ENCODE data around the gene THNSL1. TPM values are rescaled to one million over a fixed set of nuclear protein-coding genes. Genes with fewer than 3 reads are reported as not detected.
"Not testable (repeated sequence)": the region's sequence is repeated elsewhere in the genome, so short reads cannot be mapped to it uniquely, and the experiment has no call there.

THNSL1 gene, protein sequence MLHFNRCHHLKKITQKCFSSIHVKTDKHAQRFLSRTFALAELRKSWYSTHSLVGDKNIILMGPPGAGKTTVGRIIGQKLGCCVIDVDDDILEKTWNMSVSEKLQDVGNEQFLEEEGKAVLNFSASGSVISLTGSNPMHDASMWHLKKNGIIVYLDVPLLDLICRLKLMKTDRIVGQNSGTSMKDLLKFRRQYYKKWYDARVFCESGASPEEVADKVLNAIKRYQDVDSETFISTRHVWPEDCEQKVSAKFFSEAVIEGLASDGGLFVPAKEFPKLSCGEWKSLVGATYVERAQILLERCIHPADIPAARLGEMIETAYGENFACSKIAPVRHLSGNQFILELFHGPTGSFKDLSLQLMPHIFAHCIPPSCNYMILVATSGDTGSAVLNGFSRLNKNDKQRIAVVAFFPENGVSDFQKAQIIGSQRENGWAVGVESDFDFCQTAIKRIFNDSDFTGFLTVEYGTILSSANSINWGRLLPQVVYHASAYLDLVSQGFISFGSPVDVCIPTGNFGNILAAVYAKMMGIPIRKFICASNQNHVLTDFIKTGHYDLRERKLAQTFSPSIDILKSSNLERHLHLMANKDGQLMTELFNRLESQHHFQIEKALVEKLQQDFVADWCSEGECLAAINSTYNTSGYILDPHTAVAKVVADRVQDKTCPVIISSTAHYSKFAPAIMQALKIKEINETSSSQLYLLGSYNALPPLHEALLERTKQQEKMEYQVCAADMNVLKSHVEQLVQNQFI
- polyA plus RNA-seq (2012; ENCODE audit: missing spikeins): 4.5 TPM

GRCh38 chr10:25016376-25017153 is at the start of gene THNSL1:
THNSL1 (plus strand) TSS chr10:25016612; CDS start chr10:25023224, 6,612 bp downstream.
- DNase-seq (ENCODE audit: insufficient read length) (peak; percentile 81), FAIRE-seq (peak; percentile 94)
- TF ChIP-seq TAF1 (IDR thresholded peaks at IDR 0.05; ENCODE audit: borderline replicate concordance, low read depth, low read length) (peak; percentile 66; the same call in 1 of the 2 replicates), POLR2A (IDR thresholded peaks at IDR 0.05; ENCODE audit: low read depth, low read length) (peak; percentile 92), POLR2AphosphoS5 (IDR thresholded peaks at IDR 0.05; ENCODE audit: low read depth, low read length) (peak; percentile 81; the same call in 1 of the 2 replicates)

GRCh38 chr10:24966962-24967481 is 49.4 kb upstream of the THNSL1 start:
- no peak for TF ChIP-seq TAF1 (IDR thresholded peaks at IDR 0.05; ENCODE audit: borderline replicate concordance, low read depth, low read length)
- TF ChIP-seq POLR2A (IDR thresholded peaks at IDR 0.05; ENCODE audit: low read depth, low read length): no peak
- TF ChIP-seq POLR2AphosphoS5 (IDR thresholded peaks at IDR 0.05; ENCODE audit: low read depth, low read length): no peak
- no peak for FAIRE-seq
- DNase-seq (ENCODE audit: insufficient read length): no peak

DNA sequence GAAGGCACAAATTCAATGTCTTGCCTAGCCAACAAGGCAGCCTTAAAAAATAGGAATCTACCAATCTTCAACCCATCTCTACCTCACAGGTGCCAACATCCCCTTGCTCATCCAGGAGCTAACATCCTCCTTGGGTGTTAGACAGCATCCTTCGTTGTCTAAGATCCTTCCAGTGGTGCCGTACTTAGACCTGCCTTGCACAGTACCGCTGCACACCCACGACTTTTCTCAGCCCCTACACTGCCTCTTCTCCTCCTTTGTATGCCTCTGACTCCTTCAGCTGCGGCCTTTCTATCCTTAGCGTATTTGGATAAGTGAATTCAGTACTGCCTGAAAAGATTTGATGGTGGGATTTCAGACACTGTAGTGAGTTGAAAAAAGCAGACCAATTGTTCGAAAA is 48.1 kb upstream of the THNSL1 start:
- FAIRE-seq (no peak), DNase-seq (ENCODE audit: insufficient read length) (no peak)
- TF ChIP-seq POLR2A (IDR thresholded peaks at IDR 0.05; ENCODE audit: low read depth, low read length): no peak

DNA sequence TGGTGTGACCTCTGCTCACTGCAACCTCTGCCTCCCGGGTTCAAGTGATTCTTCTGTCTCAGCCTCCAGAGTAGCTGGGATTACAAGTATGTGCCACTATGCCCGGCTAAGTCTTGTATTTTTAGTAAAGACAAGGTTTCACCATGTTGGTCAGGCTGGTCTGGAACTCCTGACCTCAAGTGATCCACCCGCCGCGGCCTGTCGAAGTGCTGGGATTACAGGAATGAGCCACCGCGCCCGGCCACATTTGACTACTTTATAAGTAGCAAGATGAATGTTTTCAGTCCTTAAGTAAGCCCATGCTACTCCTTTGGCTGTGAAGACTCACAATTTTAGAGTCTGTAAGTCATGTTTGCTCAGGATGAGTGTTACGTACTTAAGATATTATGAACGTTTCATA is 47.5 kb upstream of the THNSL1 start:
- not testable (repeated sequence) for FAIRE-seq; DNase-seq (ENCODE audit: insufficient read length)

- FAIRE-seq (no peak), DNase-seq (ENCODE audit: insufficient read length) (no peak)
- TF ChIP-seq TAF1 (IDR thresholded peaks at IDR 0.05; ENCODE audit: borderline replicate concordance, low read depth, low read length) (no peak), POLR2A (IDR thresholded peaks at IDR 0.05; ENCODE audit: low read depth, low read length) (no peak), POLR2AphosphoS5 (IDR thresholded peaks at IDR 0.05; ENCODE audit: low read depth, low read length) (no peak)
Observed at GRCh38 chr10:24969841-24970281, 46.6 kb upstream of the THNSL1 start.

DNA sequence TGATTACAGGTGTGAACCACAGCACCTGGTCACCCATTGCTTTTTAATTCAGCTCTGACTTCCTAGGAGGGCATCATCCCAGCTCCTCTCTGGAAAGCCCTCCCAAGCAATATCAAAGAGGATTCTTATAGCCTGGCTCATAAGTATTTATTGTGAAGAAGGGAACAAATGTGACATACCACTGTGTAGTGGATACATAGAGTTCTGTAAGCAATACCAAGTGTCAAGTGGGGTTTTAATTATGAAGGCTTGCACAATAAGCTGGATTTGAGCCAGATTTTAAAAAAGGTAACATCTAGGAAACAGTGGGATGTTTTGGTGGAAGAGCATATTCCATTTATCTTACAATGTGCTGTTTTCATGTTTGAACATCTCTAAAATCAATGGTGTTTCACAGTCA is 45.0 kb upstream of the THNSL1 start:
- TF ChIP-seq POLR2A (IDR thresholded peaks at IDR 0.05; ENCODE audit: low read depth, low read length) (no peak), POLR2AphosphoS5 (IDR thresholded peaks at IDR 0.05; ENCODE audit: low read depth, low read length) (no peak), TAF1 (IDR thresholded peaks at IDR 0.05; ENCODE audit: borderline replicate concordance, low read depth, low read length) (no peak)
- no peak for FAIRE-seq
- no peak for DNase-seq (ENCODE audit: insufficient read length)

DNA sequence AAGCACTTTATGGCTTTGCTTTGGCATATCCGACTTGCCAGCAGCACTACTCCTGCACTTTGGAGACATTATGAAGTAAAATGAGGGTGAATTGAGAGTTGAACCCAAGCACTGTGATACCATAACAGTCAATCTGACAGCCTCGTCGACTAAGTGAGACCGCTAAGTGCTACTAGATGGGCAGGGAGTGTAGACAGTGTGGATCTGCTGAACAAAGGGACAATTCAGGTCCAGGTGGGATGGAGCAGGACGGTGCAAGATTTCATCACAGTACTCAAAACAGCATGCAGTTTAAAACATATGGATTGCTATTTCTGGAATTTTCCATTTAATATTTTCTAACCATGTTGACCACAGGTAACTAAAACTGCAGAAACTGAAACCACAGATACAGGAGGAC is 43.2 kb upstream of the THNSL1 start:
- DNase-seq (ENCODE audit: insufficient read length): no peak
- FAIRE-seq: peak; percentile 17
- TF ChIP-seq TAF1 (IDR thresholded peaks at IDR 0.05; ENCODE audit: borderline replicate concordance, low read depth, low read length): no peak
- TF ChIP-seq POLR2A (IDR thresholded peaks at IDR 0.05; ENCODE audit: low read depth, low read length): no peak
- TF ChIP-seq POLR2AphosphoS5 (IDR thresholded peaks at IDR 0.05; ENCODE audit: low read depth, low read length): no peak

DNA sequence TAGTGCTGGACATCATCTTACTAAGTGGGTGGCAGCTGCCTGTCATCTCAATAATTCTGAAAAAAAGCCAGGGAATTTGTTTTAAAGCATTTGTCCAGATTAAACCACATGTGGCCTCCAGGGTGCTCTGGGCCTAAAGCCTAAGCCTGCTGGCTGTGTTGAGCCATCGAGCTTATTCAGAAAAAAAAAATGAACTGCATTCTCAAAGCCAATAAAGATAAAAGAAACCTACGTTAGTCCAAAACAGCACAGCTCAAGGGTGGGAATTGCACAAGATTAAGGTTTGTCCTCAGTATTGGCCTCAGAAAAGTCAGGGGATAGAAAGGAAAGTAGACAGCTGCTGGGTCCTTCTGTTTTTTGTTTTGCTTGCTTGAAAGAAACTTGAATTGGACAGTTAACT is 41.4 kb upstream of the THNSL1 start:
- FAIRE-seq (no peak), DNase-seq (ENCODE audit: insufficient read length) (no peak)
- TF ChIP-seq POLR2A (IDR thresholded peaks at IDR 0.05; ENCODE audit: low read depth, low read length) (no peak), POLR2AphosphoS5 (IDR thresholded peaks at IDR 0.05; ENCODE audit: low read depth, low read length) (no peak), TAF1 (IDR thresholded peaks at IDR 0.05; ENCODE audit: borderline replicate concordance, low read depth, low read length) (no peak)

GRCh38 chr10:24979685-24980084 is 36.7 kb upstream of the THNSL1 start:
- DNase-seq (ENCODE audit: insufficient read length): no peak
- TF ChIP-seq POLR2AphosphoS5 (IDR thresholded peaks at IDR 0.05; ENCODE audit: low read depth, low read length): no peak
- TF ChIP-seq TAF1 (IDR thresholded peaks at IDR 0.05; ENCODE audit: borderline replicate concordance, low read depth, low read length): no peak
- TF ChIP-seq POLR2A (IDR thresholded peaks at IDR 0.05; ENCODE audit: low read depth, low read length): no peak
- FAIRE-seq: no peak

GRCh38 chr10:24981161-24981710 is 35.2 kb upstream of the THNSL1 start:
- FAIRE-seq (no peak), DNase-seq (ENCODE audit: insufficient read length) (no peak)
- no peak for TF ChIP-seq TAF1 (IDR thresholded peaks at IDR 0.05; ENCODE audit: borderline replicate concordance, low read depth, low read length)
- no peak for TF ChIP-seq POLR2AphosphoS5 (IDR thresholded peaks at IDR 0.05; ENCODE audit: low read depth, low read length)
- TF ChIP-seq POLR2A (IDR thresholded peaks at IDR 0.05; ENCODE audit: low read depth, low read length): no peak

Data from GM12892 (cell line).